GM23338 (cell line): Measurements from ENCODE around the gene CAPN14. TPM values are rescaled to one million over a fixed set of nuclear protein-coding genes. Genes with fewer than 3 reads are reported as not detected.

ENCODE experiments used
- ATAC-seq: fragments of 200-7000 bp; cut with Tn5 transposase; 3 replicates; pipeline ENCODE4 v1.9.1; 2020
- DNase-seq: peaks from one replicate; pipeline ENCODE4 v3.0.0-alpha.2; 2015; ENCODE audit warnings: low spot score
- H2AFZ ChIP-seq: fragments of 200-600 bp; sonication (generic); 2 replicates; pipeline ENCODE4 v1.8.0; 2016; ENCODE audit warnings: antibody characterized with exemption, mild to moderate bottlenecking, moderate library complexity
- H3F3A ChIP-seq: fragments of 200-600 bp; sonication (generic); replicated peaks from 2 replicates; pipeline ENCODE4 v1.8.0; 2017; ENCODE audit warnings: antibody characterized with exemption, mixed run types, low read depth
- H3K27ac ChIP-seq: fragments of 200-600 bp; sonication (generic); 2 replicates; pipeline ENCODE4 v1.6.1; 2016; ENCODE audit warnings: low read depth
- H3K27me3 ChIP-seq: fragments of 200-600 bp; sonication (generic); 2 replicates; pipeline ENCODE4 v1.8.0; 2016; ENCODE audit warnings: mild to moderate bottlenecking, mixed run types, moderate library complexity; ENCODE audit not compliant: insufficient read depth
- H3K36me3 ChIP-seq: fragments of 200-600 bp; sonication (generic); 2 replicates; pipeline ENCODE4 v1.8.0; 2016; ENCODE audit warnings: mild to moderate bottlenecking; ENCODE audit not compliant: insufficient read depth
- H3K4me1 ChIP-seq: fragments of 200-600 bp; sonication (generic); 2 replicates; pipeline ENCODE4 v1.8.0; 2016; ENCODE audit warnings: mild to moderate bottlenecking, moderate library complexity; ENCODE audit not compliant: insufficient read depth
- H3K4me2 ChIP-seq: fragments of 200-600 bp; sonication (generic); 2 replicates; pipeline ENCODE4 v1.7.1; 2017; ENCODE audit warnings: mixed run types
- H3K4me3 ChIP-seq: fragments of 200-600 bp; sonication (generic); 2 replicates; pipeline ENCODE4 v1.6.1; 2016; ENCODE audit warnings: mixed run types
- H3K79me2 ChIP-seq: fragments of 200-600 bp; sonication (generic); replicated peaks from 2 replicates; pipeline ENCODE4 v1.8.0; 2017; ENCODE audit warnings: mild to moderate bottlenecking; ENCODE audit not compliant: insufficient read depth
- H3K9me2 ChIP-seq: fragments of 200-600 bp; sonication (generic); 2 replicates; pipeline ENCODE4 v1.8.0; 2017; ENCODE audit not compliant: insufficient read depth
- H4K20me1 ChIP-seq: fragments of 200-600 bp; sonication (generic); replicated peaks from 2 replicates; pipeline ENCODE4 v1.8.0; 2017; ENCODE audit warnings: mild to moderate bottlenecking; ENCODE audit not compliant: insufficient read depth
- H3K27ac Mint-ChIP-seq: 2 replicates; pipeline ENCODE4 v1.8.0; 2020; ENCODE audit warnings: inconsistent platforms, mild to moderate bottlenecking, moderate library complexity, mixed read lengths
- H3K27me3 Mint-ChIP-seq: 3 replicates; pipeline ENCODE4 v1.8.0; 2022; ENCODE audit warnings: low read depth, mild to moderate bottlenecking, moderate library complexity, mixed read lengths, inconsistent platforms; ENCODE audit not compliant: insufficient read depth, poor library complexity
- H3K36me3 Mint-ChIP-seq: 3 replicates; pipeline ENCODE4 v1.8.0; 2021; ENCODE audit warnings: low read depth, mild to moderate bottlenecking, inconsistent platforms, moderate library complexity, mixed read lengths
- H3K4me1 Mint-ChIP-seq: 3 replicates; pipeline ENCODE4 v1.8.0; 2020; ENCODE audit warnings: mild to moderate bottlenecking, inconsistent platforms, mixed read lengths
- H3K4me3 Mint-ChIP-seq: 3 replicates; pipeline ENCODE4 v1.8.0; 2021; ENCODE audit warnings: moderate library complexity, mild to moderate bottlenecking, inconsistent platforms, mixed read lengths
- H3K9me3 Mint-ChIP-seq: 3 replicates; pipeline ENCODE4 v1.8.0; 2020; ENCODE audit warnings: moderate library complexity, mild to moderate bottlenecking, inconsistent platforms, mixed read lengths
- CREB1 ChIP-seq: fragments of 250-450 bp; sonication (Bioruptor Pico); IDR thresholded peaks from 2 replicates; pipeline ENCODE4 v1.5.0; 2020; ENCODE audit warnings: low read depth, mild to moderate bottlenecking, moderate library complexity
- CTCF ChIP-seq, 2 experiments: fragments of 200-600 bp in 1 of 2; sonication (generic) in 1 of 2; conservative IDR thresholded peaks; 2 replicates each; pipeline versions ENCODE4 v1.5.1 to v1.6.1; 2016 to 2017; ENCODE audit warnings: antibody characterized with exemption in 2 of 2, low read depth in 2 of 2, mild to moderate bottlenecking in 2 of 2, moderate library complexity in 1 of 2
- ETS1 ChIP-seq: IDR thresholded peaks from 2 replicates; pipeline ENCODE4 v1.6.1; 2016; ENCODE audit warnings: antibody characterized with exemption
- EZH2 ChIP-seq: fragments of 200-600 bp; sonication (generic); IDR thresholded peaks from one replicate; pipeline ENCODE4 v1.8.0; 2017; ENCODE audit warnings: antibody characterized with exemption, mild to moderate bottlenecking, low read depth; ENCODE audit not compliant: unreplicated experiment
- EZH2phosphoT487 ChIP-seq: fragments of 200-600 bp; sonication (generic); IDR thresholded peaks from one replicate; pipeline ENCODE4 v1.8.1; 2018; ENCODE audit warnings: antibody characterized with exemption; ENCODE audit not compliant: unreplicated experiment
- POLR2AphosphoS5 ChIP-seq: IDR thresholded peaks from 2 replicates; pipeline ENCODE4 v1.6.1; 2016; ENCODE audit warnings: antibody characterized with exemption, low read depth
- REST ChIP-seq: IDR thresholded peaks from one replicate; pipeline ENCODE4 v1.6.1; 2018; ENCODE audit warnings: antibody characterized with exemption; ENCODE audit not compliant: unreplicated experiment
- ZNF114 ChIP-seq: fragments of 250-450 bp; sonication (Bioruptor Pico); IDR thresholded peaks from 2 replicates; pipeline ENCODE4 v1.5.0; 2020; ENCODE audit warnings: mild to moderate bottlenecking, moderate library complexity
- ZNF331 ChIP-seq: fragments of 250-450 bp; sonication (Bioruptor Pico); IDR thresholded peaks from 2 replicates; pipeline ENCODE4 v1.5.0; 2020; ENCODE audit warnings: low read depth, mild to moderate bottlenecking, moderate library complexity
- ZNF462 ChIP-seq: fragments of 250-450 bp; sonication (Bioruptor Pico); IDR thresholded peaks from 2 replicates; pipeline ENCODE4 v1.5.0; 2020; ENCODE audit warnings: mild to moderate bottlenecking, moderate library complexity
- polyA plus RNA-seq: library from polyadenylated mRNA; unstranded; fragments of >200 nt; fragmentation: Nextera tagmentation; extraction: Ambion mirVana; gene quantifications from 2 replicates; pipeline ENCODE4 v1.2.1, GENCODE V29; 2016
- total RNA-seq: library from RNA; depleted of rRNA; stranded (reverse); fragments of >200 nt; shearing (Covaris generic); gene quantifications from 2 replicates; pipeline ENCODE4 v1.2.3, GENCODE V29; 2014

The CAPN14 gene
- total and polyA plus RNA-seq, 2 experiments from 2014 or later = 0.15 TPM; not detected in 1

GRCh38 chr2:31266804-31267203 is 49.5 kb upstream of the CAPN14 start:
- no peaks in the 10 kb centered on the region for H3K79me2 ChIP-seq
- H3K4me3 ChIP-seq = no peak overlapping the region
- no peak overlapping the region for H3K4me2 ChIP-seq
- DNase-seq (no peak), ATAC-seq (no peak)
- H3K4me1 ChIP-seq = peaks cover 24% of the 10 kb centered on the region
- H3K27ac Mint-ChIP-seq = no peak overlapping the region
- peaks cover 16% of the 10 kb centered on the region for H3K36me3 Mint-ChIP-seq
- no peaks in the 10 kb centered on the region for H3K9me2 ChIP-seq
- H3K4me3 Mint-ChIP-seq = no peak overlapping the region
- no peaks in the 10 kb centered on the region for H3F3A ChIP-seq
- H4K20me1 ChIP-seq = no peaks in the 10 kb centered on the region
- TF ChIP-seq ZNF331 (CRISPR knock-in tag) (no peak), ETS1 (no peak), ZNF462 (CRISPR knock-in tag) (no peak), ZNF114 (CRISPR knock-in tag) (no peak), REST (no peak), EZH2 (no peak), CTCF (conservative IDR thresholded peaks at IDR 0.05; ENCODE audit: low read depth in 2 of 2) (no peak), CREB1 (CRISPR knock-in tag) (no peak), EZH2phosphoT487 (no peak), POLR2AphosphoS5 (no peak)
- no peaks in the 10 kb centered on the region for H3K27me3 ChIP-seq
- H3K9me3 Mint-ChIP-seq = no peaks in the 10 kb centered on the region
- no peak overlapping the region for H3K27ac ChIP-seq
- no peaks in the 10 kb centered on the region for H3K36me3 ChIP-seq
- H2AFZ ChIP-seq = no peak overlapping the region
- peaks cover 31% of the 10 kb centered on the region for H3K4me1 Mint-ChIP-seq
- peaks cover 6% of the 10 kb centered on the region for H3K27me3 Mint-ChIP-seq
